T-cell (primary cell): ENCODE results near the gene CLIP1. TPM values are rescaled to one million over a fixed set of nuclear protein-coding genes. Genes with fewer than 3 reads are reported as not detected.

Experiments used
- ATAC-seq, 4 experiments: fragments of 200-7000 bp in 3 of 4; fragments of 150-1000 bp in 1 of 4; cut with Tn5 transposase; replicated peaks in 1 of 4; 1 replicate in 3 of 4; 2 replicates in 1 of 4; pipeline ENCODE4 v1.10.0; 2021; ENCODE audit warnings: moderate library complexity in 3 of 4, mild to moderate bottlenecking in 2 of 4, moderate number of reproducible peaks in 1 of 4
- CTCF ChIA-PET, 2 donors: fragments of 300-600 bp; sonication (Branson Sonifier 250); formaldehyde crosslinking; loops; one replicate each; lab custom pipeline; 2022; ENCODE audit warnings: antibody characterized with exemption in 2 of 2; lab: Charles Lee
- POLR2A ChIA-PET, 2 donors: fragments of 300-600 bp; sonication (Branson Sonifier 250); formaldehyde crosslinking; loops; one replicate each; lab custom pipeline; 2022; ENCODE audit warnings: antibody characterized with exemption in 2 of 2; lab: Charles Lee
- DNase-seq, 35 experiments: peaks; one replicate each; pipeline versions ENCODE4 v3.0.0 to v3.0.0-alpha.2; 2013 to 2023
- H3K27ac ChIP-seq: one replicate; pipeline ENCODE4 v1.5.1; 2013; ENCODE audit warnings: low read length
- H3K27me3 ChIP-seq, 2 experiments: replicated peaks in 1 of 2; 1 replicate in 1 of 2; 2 replicates in 1 of 2; pipeline versions ENCODE4 v1.6.1 to v1.7.0; 2013; ENCODE audit warnings: low read length in 1 of 2, mixed read lengths in 1 of 2; ENCODE audit not compliant: control insufficient read depth in 2 of 2, insufficient read depth in 2 of 2; ENCODE audit errors: extremely low read depth in 1 of 2
- H3K36me3 ChIP-seq, 2 donors: 1 replicate in 1 of 2; 2 replicates in 1 of 2; pipeline versions ENCODE4 v1.6.1 to v1.7.0; 2013; ENCODE audit warnings: low read length in 1 of 2; ENCODE audit not compliant: control insufficient read depth in 2 of 2, insufficient read depth in 1 of 2; ENCODE audit errors: extremely low read depth in 1 of 2
- H3K4me1 ChIP-seq, 2 experiments: 1 replicate in 1 of 2; 2 replicates in 1 of 2; pipeline versions ENCODE4 v1.6.1 to v1.7.0; 2013; ENCODE audit warnings: low read length in 2 of 2, mixed read lengths in 1 of 2; ENCODE audit not compliant: insufficient read depth in 2 of 2, control insufficient read depth in 1 of 2; ENCODE audit errors: extremely low read depth in 1 of 2
- H3K4me3 ChIP-seq, 2 donors: 1 replicate in 1 of 2; 2 replicates in 1 of 2; pipeline versions ENCODE4 v1.5.1 to v1.7.0; 2013; ENCODE audit warnings: mild to moderate bottlenecking in 2 of 2, low read length in 1 of 2, moderate library complexity in 1 of 2; ENCODE audit not compliant: control insufficient read depth in 1 of 2; ENCODE audit errors: extremely low read depth in 1 of 2
- H3K9me3 ChIP-seq: 2 replicates; pipeline ENCODE4 v1.7.0; 2013
- H3K27ac Mint-ChIP-seq, 2 donors: one replicate each; pipeline ENCODE4 v1.8.0; 2020 to 2021; ENCODE audit warnings: mild to moderate bottlenecking in 2 of 2, mixed read lengths in 2 of 2
- H3K27me3 Mint-ChIP-seq, 2 donors: one replicate each; pipeline ENCODE4 v1.8.0; 2021 to 2022; ENCODE audit warnings: mixed read lengths in 2 of 2
- H3K36me3 Mint-ChIP-seq: one replicate; pipeline ENCODE4 v1.8.0; 2021; ENCODE audit warnings: mixed read lengths
- H3K4me1 Mint-ChIP-seq, 3 donors: one replicate each; pipeline ENCODE4 v1.8.0; 2020 to 2022; ENCODE audit warnings: mixed read lengths in 3 of 3, mild to moderate bottlenecking in 1 of 3
- H3K4me3 Mint-ChIP-seq, 3 donors: one replicate each; pipeline ENCODE4 v1.8.0; 2020 to 2022; ENCODE audit warnings: mild to moderate bottlenecking in 3 of 3, mixed read lengths in 3 of 3, moderate library complexity in 3 of 3
- H3K9me3 Mint-ChIP-seq, 3 donors: one replicate each; pipeline ENCODE4 v1.8.0; 2020 to 2022; ENCODE audit warnings: mixed read lengths in 3 of 3
- WGBS: methylation state at CpG from one replicate; pipeline ENCODE4 v1.1.5; 2013; ENCODE audit warnings: missing lambda C conversion rate; ENCODE audit not compliant: insufficient coverage; 5-methylcytosine and 5-hydroxymethylcytosine counted together
- total RNA-seq, 35 experiments: library from RNA in 6 of 35; stranded (reverse) in 6 of 35; fragments of 120-200 nt in 1 of 35; gene quantifications; one replicate each; pipeline versions ENCODE4 v1.2.1 to v1.2.4 and lab custom pipeline; 2013 to 2026

The CLIP1 gene
- total RNA-seq, 5 donors from 2014 or later (not counting 1 experiment from before 2014, with no cell fraction given): 47.2 to 69.5 (median 59.4) TPM

DNA sequence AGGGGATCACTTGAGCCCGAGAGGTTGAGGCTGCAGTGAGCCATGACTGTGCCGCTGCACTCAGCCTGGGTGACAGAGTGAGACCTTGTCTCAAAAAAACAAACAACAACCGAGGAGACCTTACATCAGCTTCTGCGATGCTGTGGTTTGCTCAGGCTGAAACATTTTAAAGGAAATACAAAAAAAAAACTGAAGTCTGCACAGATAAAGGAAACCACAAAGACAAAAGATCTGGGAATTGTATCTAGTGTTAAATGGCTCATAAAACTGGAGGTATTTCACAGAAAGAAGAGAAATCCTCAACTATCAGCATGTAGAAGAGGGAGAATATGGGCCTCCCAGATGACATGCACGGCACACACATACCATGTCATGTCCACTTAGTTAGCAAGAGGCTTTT, 95.9 kb downstream of the CLIP1 start:
- DNase-seq (peak in 16 of 35 experiments; percentile 1 to 36 (median 12)), ATAC-seq (peak; percentile 64 to 92 (median 72))
- Histone ChIP-seq H3K27ac (no peak overlapping the region), H3K36me3 (peaks cover 9 to 57% of the 10 kb centered on the region in 2 donors), H3K9me3 (no peaks in the 10 kb centered on the region), H3K27me3 (no peaks in the 10 kb centered on the region), H3K4me3 (no peak overlapping the region), H3K4me1 (peaks cover 12 to 15% of the 10 kb centered on the region in 2 experiments)
- peak overlapping the region; percentile 82 to 87 for H3K27ac Mint-ChIP-seq
- H3K9me3 Mint-ChIP-seq: no peaks in the 10 kb centered on the region
- H3K4me3 Mint-ChIP-seq: peak overlapping the region; percentile 10 to 46 (median 29)
- peaks cover 33% of the 10 kb centered on the region for H3K36me3 Mint-ChIP-seq
- ChIA-PET CTCF (no interaction called here), POLR2A (no interaction called here)
- WGBS: 25% methylated on average over 2 of the region's 5 CpGs
- no peaks in the 10 kb centered on the region for H3K27me3 Mint-ChIP-seq
- peaks cover 22 to 23% (median 23%) of the 10 kb centered on the region in 3 donors for H3K4me1 Mint-ChIP-seq

DNA sequence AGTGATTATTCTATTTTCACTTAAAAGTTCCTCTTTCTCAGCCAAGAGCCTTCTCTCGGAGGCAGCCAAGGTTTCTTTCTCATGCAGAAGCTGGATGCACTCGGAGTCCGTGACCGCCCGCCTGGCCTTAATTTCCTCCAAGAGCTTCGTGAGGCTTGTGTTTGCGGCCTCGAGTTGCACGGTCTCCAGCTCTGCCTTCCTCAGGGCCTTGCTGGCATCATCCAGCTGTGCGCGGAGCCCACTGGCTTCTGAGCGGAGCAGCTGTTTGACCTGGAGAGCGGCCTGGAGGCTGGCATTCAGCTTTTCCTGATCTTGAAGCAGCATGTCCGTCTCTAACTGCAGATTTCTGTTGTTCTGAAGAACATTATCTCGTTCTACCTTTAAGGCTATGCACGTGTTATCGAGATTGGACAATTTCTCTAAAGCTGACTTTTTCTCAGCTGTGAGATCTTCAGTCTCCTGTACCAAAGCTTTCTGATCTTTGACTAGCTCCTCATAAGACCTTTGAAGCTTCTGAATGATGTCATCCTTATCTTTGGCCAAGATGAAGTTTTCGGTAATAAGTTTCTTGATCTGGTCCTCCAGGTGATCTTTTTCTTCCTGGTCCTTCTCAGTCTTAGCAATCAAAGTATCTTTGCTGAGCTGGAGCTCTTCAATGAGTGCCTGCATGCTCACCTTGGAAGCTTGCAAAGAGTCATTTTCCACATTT, 99.0 kb downstream of the CLIP1 start:
- Histone ChIP-seq H3K27ac (no peak overlapping the region), H3K4me3 (no peak overlapping the region), H3K4me1 (peaks cover 12 to 15% of the 10 kb centered on the region in 2 experiments), H3K9me3 (no peaks in the 10 kb centered on the region), H3K36me3 (peaks cover 21 to 58% of the 10 kb centered on the region in 2 donors), H3K27me3 (no peaks in the 10 kb centered on the region)
- H3K9me3 Mint-ChIP-seq: no peaks in the 10 kb centered on the region
- H3K4me3 Mint-ChIP-seq: no peak overlapping the region
- H3K27me3 Mint-ChIP-seq: no peaks in the 10 kb centered on the region
- DNase-seq (no peak), ATAC-seq (no peak)
- peaks cover 42% of the 10 kb centered on the region for H3K36me3 Mint-ChIP-seq
- H3K27ac Mint-ChIP-seq: no peak overlapping the region
- ChIA-PET POLR2A (no interaction called here), CTCF (no interaction called here)
- over 99% methylated on average over 16 of the region's 18 CpGs for whole genome bisulfite sequencing
- peaks cover 22 to 23% (median 23%) of the 10 kb centered on the region in 3 donors for H3K4me1 Mint-ChIP-seq

DNA sequence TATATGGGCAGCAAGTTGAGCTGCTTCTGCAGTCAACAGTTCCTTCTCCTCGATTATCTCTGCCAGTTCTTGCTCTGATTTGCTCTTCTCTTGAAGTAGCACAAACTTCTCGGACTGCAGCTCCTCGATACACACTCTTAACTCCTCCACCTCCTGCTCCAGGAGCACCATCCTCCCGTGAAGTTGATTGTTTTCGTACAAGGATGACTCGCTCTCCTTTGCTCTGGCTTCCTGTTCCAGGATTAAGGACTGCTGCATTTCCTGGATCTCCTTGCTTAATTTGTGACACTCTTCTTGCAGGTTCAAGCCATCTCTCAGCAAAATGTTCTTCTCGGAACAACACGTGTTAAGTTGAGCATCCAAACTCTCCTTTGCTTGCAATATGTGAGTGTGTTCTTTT, 100.0 kb downstream of the CLIP1 start:
- Mint-ChIP-seq H3K27me3 (no peaks in the 10 kb centered on the region), H3K36me3 (peaks cover 46% of the 10 kb centered on the region), H3K4me3 (no peak overlapping the region), H3K27ac (no peak overlapping the region), H3K4me1 (peaks cover 14 to 17% (median 16%) of the 10 kb centered on the region in 3 donors), H3K9me3 (no peaks in the 10 kb centered on the region)
- Histone ChIP-seq H3K27ac (no peak overlapping the region), H3K4me1 (peaks cover 9 to 11% of the 10 kb centered on the region in 2 experiments), H3K36me3 (peaks cover 21 to 59% of the 10 kb centered on the region in 2 donors), H3K27me3 (no peaks in the 10 kb centered on the region), H3K4me3 (no peak overlapping the region), H3K9me3 (no peaks in the 10 kb centered on the region)
- no peak for ATAC-seq
- POLR2A ChIA-PET: no interaction called here
- no peak for DNase-seq
- WGBS: 92% methylated on average over 6 of the region's 8 CpGs
- CTCF ChIA-PET: interaction anchor here in 1 of 2 donors (0.6 kb wide), 1 partner anchor 23 kb away, joined by 4 read pairs; no protein-coding TSS in a partner anchor

DNA sequence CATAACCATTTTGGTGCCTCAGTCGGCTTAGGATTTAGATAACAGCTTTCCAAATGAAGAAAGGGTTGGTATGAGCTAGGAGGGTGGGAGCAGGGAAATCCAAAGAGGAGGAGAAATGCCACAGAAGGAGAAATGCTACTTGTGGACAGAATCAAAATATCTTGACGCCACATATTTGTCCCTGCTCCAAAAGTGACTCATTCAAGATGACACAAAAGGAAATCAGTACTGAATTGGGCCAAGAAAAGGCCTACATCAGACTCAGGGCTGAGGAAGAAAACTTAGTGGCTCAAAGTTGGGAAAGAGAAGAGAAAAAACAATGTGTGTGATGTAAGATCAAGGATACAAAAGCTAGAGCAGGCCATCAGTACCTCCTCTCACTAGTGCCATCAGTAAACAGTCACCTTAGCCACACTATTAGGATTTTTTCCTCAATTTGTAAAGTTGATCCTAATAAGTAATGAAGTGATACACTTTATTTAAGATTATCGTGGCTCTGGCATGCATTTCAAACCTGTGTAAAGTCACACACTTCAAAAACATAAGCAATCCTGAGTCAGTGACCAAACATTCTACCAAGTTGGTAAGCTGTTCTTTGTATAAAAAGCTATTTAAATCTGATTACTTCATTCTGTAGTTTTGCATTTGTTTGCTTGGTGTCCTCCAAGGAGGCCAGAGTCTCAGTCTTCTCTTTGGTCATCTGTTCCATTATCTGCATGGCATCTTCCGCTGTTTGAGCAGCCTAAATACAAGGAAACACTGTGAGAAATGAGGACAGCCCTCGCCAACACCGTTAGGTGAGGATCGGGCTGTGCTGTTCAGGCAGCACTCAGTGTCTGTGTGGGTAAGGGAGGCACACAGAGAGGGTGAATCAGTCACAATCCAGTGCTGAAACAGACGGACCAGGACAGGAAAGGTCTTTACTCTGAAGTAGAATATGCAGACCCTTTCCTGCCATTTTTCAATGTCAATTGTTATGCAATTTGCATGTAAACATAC, 103.6 kb downstream of the CLIP1 start:
- ChIA-PET CTCF (no interaction called here), POLR2A (no interaction called here)
- H3K4me3 Mint-ChIP-seq: no peak overlapping the region
- no peaks in the 10 kb centered on the region for H3K4me1 ChIP-seq
- H3K27ac Mint-ChIP-seq: no peak overlapping the region
- DNase-seq (no peak), ATAC-seq (no peak)
- H3K36me3 ChIP-seq: peaks cover 18 to 72% of the 10 kb centered on the region in 2 donors
- 100% methylated on average over 5 of the region's 8 CpGs for WGBS
- no peaks in the 10 kb centered on the region for H3K4me1 Mint-ChIP-seq
- H3K9me3 Mint-ChIP-seq: no peaks in the 10 kb centered on the region
- H3K9me3 ChIP-seq: no peaks in the 10 kb centered on the region
- H3K27me3 Mint-ChIP-seq: no peaks in the 10 kb centered on the region
- peaks cover 57% of the 10 kb centered on the region for H3K36me3 Mint-ChIP-seq
- H3K4me3 ChIP-seq: no peak overlapping the region
- H3K27ac ChIP-seq: no peak overlapping the region
- H3K27me3 ChIP-seq: no peaks in the 10 kb centered on the region

DNA sequence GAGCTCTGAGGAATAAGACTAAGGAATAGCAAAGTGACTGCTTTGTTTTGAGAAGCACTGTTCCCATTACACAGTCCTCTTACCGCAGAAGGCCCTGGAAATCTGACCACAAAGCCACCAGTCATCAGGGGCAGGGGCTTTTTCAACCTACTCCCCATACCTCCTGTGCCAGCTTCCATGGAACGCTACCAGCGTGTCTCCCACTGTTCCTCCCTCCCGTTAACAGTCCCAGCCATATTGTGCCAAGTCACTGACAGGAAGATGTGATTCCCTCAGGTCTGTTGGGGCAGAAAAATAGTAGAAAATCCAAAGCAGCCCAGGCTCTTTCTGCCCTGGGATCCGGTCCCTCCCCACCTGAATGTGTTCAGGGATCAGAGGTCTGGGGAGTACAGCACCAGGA, 109.5 kb downstream of the CLIP1 start:
- Histone ChIP-seq H3K9me3 (no peaks in the 10 kb centered on the region), H3K27me3 (no peaks in the 10 kb centered on the region), H3K27ac (no peak overlapping the region), H3K4me3 (no peak overlapping the region), H3K36me3 (peaks cover 3 to 53% of the 10 kb centered on the region in 2 donors), H3K4me1 (no peaks in the 10 kb centered on the region)
- H3K27me3 Mint-ChIP-seq: no peaks in the 10 kb centered on the region
- no peaks in the 10 kb centered on the region for H3K9me3 Mint-ChIP-seq
- CTCF ChIA-PET: no interaction called here
- peaks cover 38% of the 10 kb centered on the region for H3K36me3 Mint-ChIP-seq
- ATAC-seq (no peak), DNase-seq (no peak)
- POLR2A ChIA-PET: no interaction called here
- no peak overlapping the region for H3K27ac Mint-ChIP-seq
- 100% methylated on average over 2 of the region's 5 CpGs for WGBS
- H3K4me1 Mint-ChIP-seq: no peaks in the 10 kb centered on the region
- no peak overlapping the region for H3K4me3 Mint-ChIP-seq

DNA sequence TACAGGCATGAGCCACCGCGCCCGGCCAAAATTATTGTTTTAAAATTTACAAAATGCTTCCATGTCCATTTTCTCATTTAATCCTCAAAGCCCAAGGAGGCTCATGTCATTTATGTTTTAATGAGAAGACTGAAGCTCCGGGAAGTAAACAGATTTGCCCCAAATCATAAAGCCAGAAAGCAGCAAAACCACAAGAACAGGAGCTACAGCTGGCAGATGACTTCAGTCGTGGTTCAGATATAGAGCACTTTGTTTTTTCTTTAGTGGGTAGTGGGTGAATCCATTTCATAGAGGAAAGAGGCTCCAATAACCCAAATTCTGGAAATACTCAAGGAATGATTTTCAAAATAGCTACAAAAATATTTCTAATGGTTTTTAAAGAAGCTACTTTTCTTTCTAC, 110.8 kb downstream of the CLIP1 start:
- H3K9me3 ChIP-seq: no peaks in the 10 kb centered on the region
- peaks cover 3 to 45% of the 10 kb centered on the region in 2 donors for H3K36me3 ChIP-seq
- H3K4me3 ChIP-seq: no peak overlapping the region
- Mint-ChIP-seq H3K27ac (no peak overlapping the region), H3K4me3 (no peak overlapping the region), H3K9me3 (no peaks in the 10 kb centered on the region), H3K4me1 (no peaks in the 10 kb centered on the region), H3K27me3 (no peaks in the 10 kb centered on the region), H3K36me3 (peaks cover 29% of the 10 kb centered on the region)
- H3K27ac ChIP-seq: no peak overlapping the region
- H3K4me1 ChIP-seq: no peaks in the 10 kb centered on the region
- H3K27me3 ChIP-seq: no peaks in the 10 kb centered on the region
- no peak for ATAC-seq
- CTCF ChIA-PET: no interaction called here
- no CpG with 5 or more reads among the region's 5 CpGs for WGBS
- DNase-seq: no peak
- POLR2A ChIA-PET: interaction anchor here in 1 of 2 donors (0.5 kb wide), 1 partner anchor 1933 kb away, joined by 4 read pairs; no protein-coding TSS in a partner anchor
